H1 (cell line): ENCODE data around the gene ERI2. TPM values are rescaled to one million over a fixed set of nuclear protein-coding genes. Genes with fewer than 3 reads are reported as not detected.

ENCODE experiments used
- CBX5 ChIP-seq: fragments of 300-800, 300-1000 bp; sonication (generic); IDR thresholded peaks from 2 replicates; pipeline ENCODE4 v1.7.1; 2016; ENCODE audit warnings: antibody characterized with exemption, low read length, low read depth
- EP300 ChIP-seq, 2 experiments: IDR thresholded peaks; 1 replicate in 1 of 2; 2 replicates in 1 of 2; pipeline ENCODE4 v1.6.1; 2011 to 2012; ENCODE audit warnings: low read depth in 2 of 2, low read length in 2 of 2, mild to moderate bottlenecking in 2 of 2, borderline replicate concordance in 1 of 2, inconsistent platforms in 1 of 2, moderate library complexity in 1 of 2
- MAX ChIP-seq: IDR thresholded peaks from 2 replicates; pipeline ENCODE4 v1.6.1; 2012; ENCODE audit warnings: inconsistent platforms
- NANOG ChIP-seq: IDR thresholded peaks from 2 replicates; pipeline ENCODE4 v1.6.1; 2011; ENCODE audit warnings: low read length, low read depth, mild to moderate bottlenecking, inconsistent platforms; ENCODE audit not compliant: insufficient read depth, poor library complexity, severe bottlenecking
- SP4 ChIP-seq: IDR thresholded peaks from 2 replicates; pipeline ENCODE4 v1.6.1; 2012; ENCODE audit warnings: low read length, inconsistent platforms
- polyA plus RNA-seq, 7 experiments: library from polyadenylated mRNA; depleted of rRNA in 3 of 7; stranded (reverse) in 5 of 7; unstranded in 2 of 7; fragments of >200 nt in 5 of 7; fragments of 200-250 nt in 2 of 7; gene quantifications; 1 replicate in 5 of 7; 2 replicates in 1 of 7; 4 replicates in 1 of 7; pipeline versions ENCODE4 v1.2.1 to v1.2.3, GENCODE V29; 2011 to 2013; ENCODE audit warnings: missing spikeins in 2 of 7, mixed read lengths in 2 of 7
- total RNA-seq: library from RNA; stranded (reverse); fragmentation: NEBNext Ultra II Directional; extraction: Animal tissue kit (Norgen Biotek cat#: 25700); gene quantifications from 2 replicates; pipeline ENCODE4 v1.2.1, GENCODE V29; 2021

Gene ERI2
- total and polyA plus RNA-seq, 2 of the 8 experiments (the other 6 are each of a cell fraction or from before 2014, with no cell fraction given), result 11.0 to 12.6 TPM

DNA sequence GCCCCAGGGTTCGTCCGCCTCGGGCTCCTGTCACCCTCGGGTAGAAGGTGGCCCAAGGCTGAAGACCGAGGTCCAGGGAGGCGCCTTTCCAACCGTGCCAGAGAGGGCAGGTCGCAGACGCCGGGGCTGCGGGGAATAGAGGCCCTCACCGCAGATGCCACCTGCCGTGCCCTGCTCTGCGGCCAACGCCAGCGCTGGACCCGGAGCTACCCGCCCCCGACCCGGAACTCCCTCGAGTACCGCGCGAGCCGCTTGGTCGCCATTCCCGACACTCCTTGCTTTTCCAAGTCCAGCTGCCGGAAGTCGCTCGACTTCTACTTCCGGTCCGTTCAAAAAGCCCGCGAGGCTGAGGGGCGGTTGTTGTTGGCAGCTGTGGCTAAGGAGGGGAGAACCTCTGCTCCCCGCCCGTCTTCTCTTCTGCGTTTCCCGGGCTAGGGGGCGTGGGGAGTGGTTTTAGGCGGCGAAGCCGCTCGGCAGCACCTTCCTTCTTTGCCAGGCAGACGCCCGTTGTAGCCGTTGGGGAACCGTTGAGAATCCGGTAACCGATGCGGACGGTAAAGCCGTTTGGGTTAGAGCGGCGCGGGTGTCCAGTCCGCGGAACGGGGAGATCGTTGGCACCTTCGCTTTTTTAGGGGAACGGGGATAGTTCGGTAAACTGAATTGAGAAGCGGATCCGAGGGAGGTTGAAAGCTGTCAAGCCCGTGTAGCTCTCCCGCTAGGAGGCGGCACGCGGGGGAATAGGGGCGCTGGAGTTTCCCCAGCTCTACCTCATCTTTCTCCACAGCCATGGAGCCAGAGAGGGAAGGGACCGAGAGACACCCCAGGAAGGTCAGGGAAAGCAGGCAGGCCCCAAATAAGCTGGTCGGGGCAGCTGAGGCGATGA, at the start of gene ERI2, which contains the start of gene REXO5 (continued):
- TF ChIP-seq MAX, result peak; percentile 60
- TF ChIP-seq SP4, result no peak
- no peak for TF ChIP-seq CBX5
- no peak for TF ChIP-seq NANOG
- no peak for TF ChIP-seq EP300 (IDR thresholded peaks at IDR 0.05; ENCODE audit: borderline replicate concordance in 1 of 2, low read depth in 2 of 2, low read length in 2 of 2)
